SU-DHL-6 (cell line): ENCODE results near the gene ITGAV.

Source experiments
- EZH2phosphoT487 ChIP-seq: fragments of 200-600 bp; sonication (generic), shearing (Covaris generic); conservative IDR thresholded peaks from 2 replicates; pipeline ENCODE4 v1.6.1; 2018; ENCODE audit warnings: mild to moderate bottlenecking, antibody characterized with exemption, low read length, moderate library complexity, mixed read lengths
- TF ChIP-seq, protein P1 (sequence below): fragments of 200-600 bp; sonication (generic); IDR thresholded peaks from one replicate; pipeline ENCODE4 v1.5.1; 2017; ENCODE audit warnings: antibody characterized with exemption, mild to moderate bottlenecking, low read length, moderate library complexity; ENCODE audit not compliant: insufficient read depth, poor library complexity, severe bottlenecking

DNA sequence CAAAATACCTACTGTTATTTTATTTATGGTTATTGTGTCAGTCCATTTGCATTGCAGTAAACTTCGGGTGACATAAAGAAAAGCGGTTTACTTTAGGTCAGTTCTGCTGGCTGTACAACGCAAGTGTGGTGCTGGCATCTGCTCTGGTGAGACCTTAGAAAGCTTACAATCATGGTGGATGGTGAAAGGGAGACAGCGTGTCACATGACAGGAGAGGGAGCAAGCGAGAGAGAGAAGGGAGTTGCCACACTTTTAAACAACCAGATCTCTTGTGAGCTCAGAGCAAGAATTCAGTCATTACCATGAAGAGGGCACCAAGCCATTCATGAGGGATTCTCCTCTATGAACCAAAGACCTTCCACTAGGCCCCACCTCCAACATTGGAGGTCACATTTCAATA is 102.0 kb downstream of the ITGAV start:
- TF ChIP-seq, protein P1, sequence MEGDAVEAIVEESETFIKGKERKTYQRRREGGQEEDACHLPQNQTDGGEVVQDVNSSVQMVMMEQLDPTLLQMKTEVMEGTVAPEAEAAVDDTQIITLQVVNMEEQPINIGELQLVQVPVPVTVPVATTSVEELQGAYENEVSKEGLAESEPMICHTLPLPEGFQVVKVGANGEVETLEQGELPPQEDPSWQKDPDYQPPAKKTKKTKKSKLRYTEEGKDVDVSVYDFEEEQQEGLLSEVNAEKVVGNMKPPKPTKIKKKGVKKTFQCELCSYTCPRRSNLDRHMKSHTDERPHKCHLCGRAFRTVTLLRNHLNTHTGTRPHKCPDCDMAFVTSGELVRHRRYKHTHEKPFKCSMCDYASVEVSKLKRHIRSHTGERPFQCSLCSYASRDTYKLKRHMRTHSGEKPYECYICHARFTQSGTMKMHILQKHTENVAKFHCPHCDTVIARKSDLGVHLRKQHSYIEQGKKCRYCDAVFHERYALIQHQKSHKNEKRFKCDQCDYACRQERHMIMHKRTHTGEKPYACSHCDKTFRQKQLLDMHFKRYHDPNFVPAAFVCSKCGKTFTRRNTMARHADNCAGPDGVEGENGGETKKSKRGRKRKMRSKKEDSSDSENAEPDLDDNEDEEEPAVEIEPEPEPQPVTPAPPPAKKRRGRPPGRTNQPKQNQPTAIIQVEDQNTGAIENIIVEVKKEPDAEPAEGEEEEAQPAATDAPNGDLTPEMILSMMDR, result no peak
- no peak for TF ChIP-seq EZH2phosphoT487
